IPS DF 4.7 (cell line): ENCODE results near the gene REXO5.
"Not testable (repeated sequence)": the region's sequence is repeated elsewhere in the genome, so short reads cannot be mapped to it uniquely, and the experiment has no call there.

Experiments used
- DNase-seq: peaks from one replicate; pipeline ENCODE4 v3.0.0-alpha.2; 2013; ENCODE audit warnings: low spot score; ENCODE audit errors: extremely low read depth

Gene REXO5

GRCh38 chr16:20806168-20807050, at the start of gene REXO5, which contains the start of gene ERI2:
REXO5 (plus strand) TSS chr16:20806527; CDS start chr16:20806954, 427 bp downstream.
ERI2 (minus strand) TSS chr16:20806472; CDS start chr16:20806430, 42 bp downstream.
- DNase-seq = peak; percentile 69

- no peak for DNase-seq
These were observed 46.0 kb upstream of the REXO5 start for GRCh38 chr16:20760346-20760745.

GRCh38 chr16:20761175-20761574, 45.2 kb upstream of the REXO5 start:
- DNase-seq = no peak

- DNase-seq = no peak
These were observed 43.8 kb upstream of the REXO5 start for GRCh38 chr16:20762404-20763123.

- DNase-seq = no peak
These were observed 42.7 kb upstream of the REXO5 start, which contains the start of gene ACSM3 for GRCh38 chr16:20763461-20764232. ACSM3 (plus strand) TSS chr16:20764014; CDS start chr16:20770035, 6,021 bp downstream.

GRCh38 chr16:20764448-20764847, 41.9 kb upstream of the REXO5 start:
- not testable (repeated sequence) for DNase-seq

GRCh38 chr16:20765732-20766131, 40.6 kb upstream of the REXO5 start:
- no peak for DNase-seq

GRCh38 chr16:20766294-20766693, 40.0 kb upstream of the REXO5 start:
- DNase-seq = no peak

- DNase-seq = no peak
These were observed 38.8 kb upstream of the REXO5 start for GRCh38 chr16:20767577-20767976.

GRCh38 chr16:20768121-20768520, 38.2 kb upstream of the REXO5 start:
- no peak for DNase-seq

GRCh38 chr16:20768818-20769217, 37.5 kb upstream of the REXO5 start:
- no peak for DNase-seq

- no peak for DNase-seq
These were observed 32.6 kb upstream of the REXO5 start for GRCh38 chr16:20773679-20774078.

- DNase-seq = no peak
These were observed 31.5 kb upstream of the REXO5 start for GRCh38 chr16:20774703-20775362.

- DNase-seq = no peak
These were observed 24.6 kb upstream of the REXO5 start for GRCh38 chr16:20781697-20782096.

- DNase-seq = no peak
These were observed 23.9 kb upstream of the REXO5 start for GRCh38 chr16:20782470-20782869.

GRCh38 chr16:20784204-20784603, 22.1 kb upstream of the REXO5 start:
- no peak for DNase-seq

- DNase-seq = no peak
These were observed 17.2 kb upstream of the REXO5 start for GRCh38 chr16:20789130-20789529.

GRCh38 chr16:20791923-20792612, 14.3 kb upstream of the REXO5 start:
- DNase-seq = no peak

- DNase-seq = no peak
These were observed 8.0 kb upstream of the REXO5 start for GRCh38 chr16:20798364-20798763.

GRCh38 chr16:20799599-20799998, 6.7 kb upstream of the REXO5 start:
- DNase-seq = no peak
